NCI-H2196 treated with DMSO at 0.1 percent for 48 hours (cell line): ENCODE measurements around the gene CNTROB.
"Not testable (repeated sequence)": the region's sequence is repeated elsewhere in the genome, so short reads cannot be mapped to it uniquely, and the experiment has no call there.

ENCODE experiments used
- DNase-seq: peaks from one replicate; lab custom pipeline; 2025; ENCODE audit not compliant: unreplicated experiment; lab: John Stamatoyannopoulos, UW

Gene CNTROB

DNA sequence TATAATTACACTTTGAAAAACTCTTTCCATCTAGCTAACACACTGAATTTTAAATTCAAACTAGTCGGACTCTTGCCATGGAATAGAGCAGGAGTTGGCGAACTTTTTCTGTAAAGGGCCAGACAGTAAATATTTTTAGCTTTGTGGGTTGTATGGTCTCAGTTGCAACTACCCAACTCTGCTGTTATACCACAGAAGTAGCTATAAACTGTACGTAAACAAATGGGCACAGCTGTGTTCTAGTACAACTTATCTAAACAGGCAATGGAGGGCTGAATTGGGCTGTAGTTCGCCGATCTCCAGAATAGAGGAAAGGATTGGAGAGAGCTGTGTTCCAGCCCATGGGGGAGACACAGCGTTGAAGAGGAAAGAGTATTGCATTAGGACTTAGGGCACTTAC, 8.7 kb downstream of the CNTROB start:
- no peak for DNase-seq

DNA sequence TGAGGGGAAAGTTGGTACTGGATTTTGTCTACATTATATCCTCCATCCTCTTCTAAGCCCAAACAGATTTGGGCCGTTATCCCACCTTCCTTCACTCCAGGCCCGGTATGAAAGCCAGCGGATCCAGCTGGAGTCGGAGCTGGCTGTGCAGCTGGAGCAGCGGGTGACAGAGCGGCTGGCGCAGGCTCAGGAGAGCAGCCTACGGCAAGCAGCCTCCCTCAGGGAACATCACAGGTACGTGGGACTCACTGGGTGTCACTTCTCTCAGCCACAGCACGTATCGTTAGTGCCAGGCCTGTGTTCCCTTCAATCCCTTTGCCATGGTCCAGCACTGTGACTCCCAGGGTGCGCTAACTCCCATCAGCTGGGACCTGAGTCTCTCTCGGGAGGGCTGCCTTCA, 11.3 kb downstream of the CNTROB start:
- no peak for DNase-seq

GRCh38 chr17:7944326-7944725, 12.3 kb downstream of the CNTROB start:
- DNase-seq: no peak

- DNase-seq: no peak
These were observed 13.6 kb downstream of the CNTROB start for GRCh38 chr17:7945651-7946050.

DNA sequence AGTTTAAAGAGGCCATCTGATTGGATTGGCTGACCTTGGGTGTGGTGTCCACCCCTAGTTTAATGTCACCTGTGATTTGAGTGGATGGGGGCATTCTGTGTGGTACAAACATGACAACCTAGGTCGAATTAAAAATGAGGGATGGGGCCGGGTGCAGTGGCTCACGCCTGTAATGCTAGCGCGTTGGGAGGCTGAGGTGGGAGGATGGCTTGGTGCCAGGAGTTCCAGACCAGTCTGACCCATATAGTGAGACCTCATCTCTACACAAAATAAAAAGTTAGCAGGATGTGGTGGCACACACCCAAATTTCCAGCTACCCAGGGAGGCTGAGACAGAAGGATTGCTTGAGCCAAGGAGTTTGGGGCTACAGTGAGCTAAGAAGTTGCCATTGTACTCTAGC, 14.4 kb downstream of the CNTROB start:
- no peak for DNase-seq

- DNase-seq: no peak
These were observed 15.6 kb downstream of the CNTROB start for GRCh38 chr17:7947651-7948050.

DNA sequence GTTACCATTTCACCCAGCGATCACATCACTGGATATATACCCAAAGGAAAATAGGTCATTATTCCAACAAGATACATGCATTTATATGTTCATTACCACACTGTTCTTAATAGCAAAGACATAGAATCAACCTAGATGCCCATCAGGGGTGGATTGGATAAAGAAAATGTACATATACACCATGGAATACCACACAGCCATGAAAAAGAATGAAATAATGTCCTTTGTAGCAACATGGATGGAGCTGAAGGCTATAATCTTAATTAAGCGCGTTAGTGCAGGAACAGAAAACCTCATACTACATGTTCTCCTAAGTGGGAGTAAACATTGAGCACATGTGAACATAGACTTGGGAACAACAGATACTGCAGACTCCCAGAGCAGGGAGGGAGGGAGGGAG, 18.6 kb downstream of the CNTROB start:
- DNase-seq: no peak

DNA sequence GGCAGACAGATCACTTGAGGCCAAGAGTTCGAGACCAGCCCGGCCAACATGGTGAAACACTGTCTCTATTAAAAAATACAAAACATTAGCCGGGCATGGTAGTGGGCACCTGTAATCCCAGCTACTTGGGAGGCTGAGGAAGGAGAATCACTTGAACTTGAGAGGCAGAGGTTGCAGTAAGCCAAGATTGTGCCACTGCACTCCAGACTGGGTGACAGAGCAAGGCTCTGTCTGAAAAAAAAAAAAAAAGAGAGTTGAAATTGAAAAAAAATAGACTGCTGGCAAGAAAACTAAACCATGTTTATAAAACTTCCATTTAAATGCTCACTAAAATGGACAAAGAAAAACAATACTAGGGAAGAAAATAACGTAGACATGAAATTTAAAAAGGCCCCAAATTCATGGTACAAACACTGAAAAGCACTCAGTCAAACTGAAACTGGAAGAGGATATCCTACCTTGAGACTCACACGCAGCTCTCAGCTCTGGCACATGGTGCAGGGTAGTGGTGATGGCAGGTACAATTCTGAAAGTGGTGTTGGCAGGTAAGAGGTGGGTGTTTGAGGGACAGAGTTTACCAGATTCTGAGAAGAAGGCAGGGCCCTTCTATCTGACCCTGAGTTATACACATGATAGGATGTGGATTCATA, 19.3 kb downstream of the CNTROB start:
- no peak for DNase-seq

GRCh38 chr17:7953266-7953665, 21.3 kb downstream of the CNTROB start:
- DNase-seq: not testable (repeated sequence)

DNA sequence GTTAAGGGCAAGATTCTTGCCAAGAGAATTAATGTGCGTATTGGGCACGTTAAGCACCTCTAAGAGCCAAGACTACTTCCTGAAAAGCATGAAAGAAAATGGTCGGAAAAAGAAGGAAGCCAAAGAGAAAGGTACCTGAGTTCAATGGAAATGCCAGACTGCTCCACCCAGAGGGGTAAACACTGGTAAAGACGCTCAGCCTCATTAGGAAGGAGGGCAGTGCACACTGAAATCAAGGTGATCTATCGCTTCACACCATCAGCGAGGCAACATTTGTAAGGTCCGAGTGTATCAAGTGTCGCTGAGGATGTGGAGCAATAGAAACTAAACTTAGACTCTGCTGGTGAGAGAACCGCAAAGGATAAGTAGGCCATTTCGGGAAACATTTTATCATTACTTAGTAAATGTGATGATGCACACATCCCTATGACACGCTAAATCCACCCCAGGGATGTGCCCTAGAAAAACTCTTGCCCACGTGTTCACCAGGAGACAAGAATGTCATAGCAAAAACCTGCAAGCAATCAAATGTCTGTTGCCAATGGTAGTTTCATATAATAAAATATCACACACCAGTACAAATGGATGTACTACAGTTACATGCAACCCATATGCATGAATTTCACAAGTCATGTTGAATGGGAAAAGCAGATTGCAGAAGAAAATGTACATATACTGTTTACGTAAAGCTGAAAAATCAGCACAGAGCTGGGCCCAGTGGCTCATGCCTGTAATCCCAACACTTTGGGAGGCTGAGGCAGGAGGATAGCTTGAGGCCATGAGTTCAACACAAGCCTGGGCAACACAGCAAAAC, 23.6 kb downstream of the CNTROB start:
- no peak for DNase-seq

GRCh38 chr17:7956228-7956965, 24.4 kb downstream of the CNTROB start:
- DNase-seq: no peak

GRCh38 chr17:7959503-7960253, 27.7 kb downstream of the CNTROB start:
- DNase-seq: no peak

GRCh38 chr17:7961421-7961820, 29.4 kb downstream of the CNTROB start:
- no peak for DNase-seq

GRCh38 chr17:7967751-7968150, 35.7 kb downstream of the CNTROB start:
- DNase-seq: no peak

DNA sequence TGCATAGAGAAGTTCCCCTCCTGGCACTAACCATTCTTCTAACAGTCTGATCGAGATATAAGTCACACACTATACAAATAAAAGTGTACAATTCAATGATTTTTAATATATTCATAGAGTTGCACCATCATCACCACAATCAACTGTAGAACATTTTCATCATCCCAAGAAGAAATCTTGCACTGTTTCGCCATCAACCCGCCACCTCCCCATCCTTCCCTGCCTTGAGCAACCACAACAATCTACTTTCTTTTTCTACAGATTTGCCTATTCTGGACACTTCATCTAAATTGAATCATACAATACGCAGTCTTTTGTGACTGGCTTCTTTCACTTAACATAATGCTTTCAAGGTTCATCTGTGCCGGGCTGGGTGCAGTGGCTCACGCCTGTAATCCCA, 37.4 kb downstream of the CNTROB start:
- no peak for DNase-seq

- DNase-seq: no peak
These were observed 39.6 kb downstream of the CNTROB start for GRCh38 chr17:7971651-7972050.

DNA sequence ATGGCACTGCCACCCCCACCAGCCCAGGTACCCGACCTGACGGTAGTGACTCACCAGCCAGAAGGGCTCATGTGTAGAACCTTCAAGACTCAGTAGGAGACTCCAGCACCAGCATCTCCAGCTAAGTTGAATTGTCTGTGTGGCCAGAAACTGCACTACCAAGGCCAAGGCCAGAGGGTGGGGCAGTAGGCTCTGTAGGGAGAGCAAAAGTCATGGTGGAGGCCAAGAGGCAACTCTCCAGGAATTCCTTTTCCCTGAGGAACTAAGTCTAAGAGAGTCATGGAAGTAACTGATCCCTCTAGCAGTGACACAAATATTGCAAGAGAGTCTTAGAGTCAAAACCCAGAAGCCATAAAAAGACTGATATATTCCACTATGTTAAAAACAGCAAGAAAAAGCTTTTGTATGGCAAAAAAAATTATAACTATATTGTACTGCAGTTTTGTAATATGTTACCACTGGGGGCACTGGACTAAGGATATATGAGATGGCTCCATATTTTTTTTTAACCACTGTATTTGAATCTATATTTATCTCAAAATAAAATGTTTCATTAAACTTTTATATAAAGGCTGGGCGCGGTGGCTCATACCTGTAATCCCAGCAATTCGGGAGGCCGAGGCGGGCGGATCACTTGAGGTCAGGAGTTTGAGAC, 40.3 kb downstream of the CNTROB start:
- no peak for DNase-seq

GRCh38 chr17:7974638-7975131, 42.7 kb downstream of the CNTROB start:
- DNase-seq: no peak

- DNase-seq: no peak
These were observed 45.0 kb downstream of the CNTROB start for GRCh38 chr17:7977039-7977438.

DNA sequence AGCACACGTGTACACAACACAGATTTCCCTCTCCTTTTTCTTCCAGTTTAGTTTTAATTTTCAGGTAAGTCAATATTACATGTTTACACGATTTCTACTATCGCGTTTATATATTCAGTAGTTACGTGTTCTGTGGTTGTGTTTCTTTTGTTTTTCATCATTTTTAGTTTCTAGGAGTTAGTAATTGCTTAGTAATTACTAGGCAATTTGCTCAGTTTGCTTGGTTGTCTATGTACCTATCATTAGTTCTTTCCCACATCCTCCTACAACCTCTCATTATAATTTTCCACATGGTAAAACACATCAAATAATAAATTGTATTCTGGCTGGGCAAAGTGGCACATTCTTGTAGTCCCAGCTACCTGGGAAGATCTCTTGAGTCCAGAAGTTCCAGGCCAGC, 45.8 kb downstream of the CNTROB start:
- no peak for DNase-seq

DNA sequence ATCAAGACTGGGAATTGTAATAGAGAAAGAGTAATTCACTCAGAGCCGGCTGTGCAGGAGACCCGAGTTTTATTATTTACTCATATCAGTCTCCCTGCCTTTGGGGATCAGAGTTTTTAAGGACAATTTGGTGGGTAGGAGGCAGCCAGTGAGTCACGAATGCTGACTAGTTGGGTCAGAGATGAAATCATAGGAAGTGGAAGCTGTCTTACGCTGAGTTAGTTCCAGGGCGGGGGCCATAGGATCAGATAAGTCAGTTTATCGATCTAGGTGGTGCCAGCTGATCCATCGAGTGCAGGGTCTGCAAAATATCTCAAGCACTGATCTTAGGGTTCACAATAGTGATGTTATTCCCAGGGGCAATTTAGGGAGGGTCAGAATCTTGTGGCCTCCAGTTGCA, 50.2 kb downstream of the CNTROB start:
- no peak for DNase-seq
